ENCODE data around the gene SH2B2.

Gene SH2B2

DNA sequence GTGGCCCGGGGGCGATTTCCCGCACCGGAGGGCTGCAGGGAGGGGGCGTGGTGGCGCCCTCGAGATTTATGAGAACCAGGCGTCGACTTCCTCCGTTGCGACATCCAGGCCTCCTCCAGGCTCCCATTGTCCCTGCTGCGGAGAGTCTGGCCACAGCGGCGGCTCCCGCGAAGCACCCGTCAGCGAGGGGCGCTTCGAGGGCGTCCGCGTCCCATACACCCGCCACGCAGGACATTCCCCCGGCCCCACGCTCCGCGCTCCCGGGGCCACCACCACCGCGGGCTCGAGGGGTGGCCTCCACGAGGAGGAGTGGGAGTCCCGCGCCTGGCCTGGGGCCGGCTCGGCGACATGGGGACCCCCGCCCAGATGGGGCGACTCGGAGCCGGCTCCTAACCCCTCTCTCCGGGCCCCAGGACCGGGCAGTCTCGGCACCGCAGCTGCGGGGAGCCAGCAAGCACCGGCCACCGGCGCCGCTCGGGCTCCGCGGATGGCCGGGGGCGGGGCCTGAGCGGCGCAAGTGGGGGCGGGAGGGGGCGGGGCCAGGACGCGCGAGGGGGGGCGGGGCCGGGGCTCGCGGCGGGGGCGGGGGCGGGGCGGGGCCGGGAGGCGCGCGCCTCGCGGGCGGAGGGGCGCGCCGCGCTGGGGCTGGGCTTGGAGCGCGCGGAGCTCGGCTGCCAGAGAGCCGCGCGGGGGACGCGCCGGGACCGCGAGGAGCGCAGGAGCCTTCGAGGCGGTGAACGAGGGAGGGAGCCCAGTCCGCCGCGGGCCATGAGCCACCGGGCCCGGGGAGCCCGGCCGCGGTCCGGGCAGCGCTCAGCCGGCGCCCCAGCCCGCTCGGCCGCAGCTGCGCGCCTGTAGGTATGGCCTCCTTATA is at the start of gene SH2B2:
Gene SH2B2 (plus strand): TSS at position 632 of the 874 bp plus-strand sequence. CDS start 13,683 bp downstream, outside the sequence.
- DNase-seq (ENCODE audit: low read depth) = no peak

GRCh38 chr7:102239206-102239820 is 47.4 kb upstream of the SH2B2 start:
- DNase-seq (ENCODE audit: low read depth) = no peak

- no peak for DNase-seq (ENCODE audit: low read depth)
Observed at GRCh38 chr7:102241431-102241830, 45.2 kb upstream of the SH2B2 start.

- DNase-seq (ENCODE audit: low read depth) = no peak
Observed at GRCh38 chr7:102244601-102245000, 42.1 kb upstream of the SH2B2 start.

- no peak for DNase-seq (ENCODE audit: low read depth)
Observed at GRCh38 chr7:102248081-102248455, 38.6 kb upstream of the SH2B2 start.

GRCh38 chr7:102248456-102249395 is 37.9 kb upstream of the SH2B2 start:
- DNase-seq (ENCODE audit: low read depth) = no peak

GRCh38 chr7:102251531-102252365 is 34.9 kb upstream of the SH2B2 start:
- DNase-seq (ENCODE audit: low read depth) = no peak

GRCh38 chr7:102252366-102252982 is 34.2 kb upstream of the SH2B2 start:
- DNase-seq (ENCODE audit: low read depth) = no peak

DNA sequence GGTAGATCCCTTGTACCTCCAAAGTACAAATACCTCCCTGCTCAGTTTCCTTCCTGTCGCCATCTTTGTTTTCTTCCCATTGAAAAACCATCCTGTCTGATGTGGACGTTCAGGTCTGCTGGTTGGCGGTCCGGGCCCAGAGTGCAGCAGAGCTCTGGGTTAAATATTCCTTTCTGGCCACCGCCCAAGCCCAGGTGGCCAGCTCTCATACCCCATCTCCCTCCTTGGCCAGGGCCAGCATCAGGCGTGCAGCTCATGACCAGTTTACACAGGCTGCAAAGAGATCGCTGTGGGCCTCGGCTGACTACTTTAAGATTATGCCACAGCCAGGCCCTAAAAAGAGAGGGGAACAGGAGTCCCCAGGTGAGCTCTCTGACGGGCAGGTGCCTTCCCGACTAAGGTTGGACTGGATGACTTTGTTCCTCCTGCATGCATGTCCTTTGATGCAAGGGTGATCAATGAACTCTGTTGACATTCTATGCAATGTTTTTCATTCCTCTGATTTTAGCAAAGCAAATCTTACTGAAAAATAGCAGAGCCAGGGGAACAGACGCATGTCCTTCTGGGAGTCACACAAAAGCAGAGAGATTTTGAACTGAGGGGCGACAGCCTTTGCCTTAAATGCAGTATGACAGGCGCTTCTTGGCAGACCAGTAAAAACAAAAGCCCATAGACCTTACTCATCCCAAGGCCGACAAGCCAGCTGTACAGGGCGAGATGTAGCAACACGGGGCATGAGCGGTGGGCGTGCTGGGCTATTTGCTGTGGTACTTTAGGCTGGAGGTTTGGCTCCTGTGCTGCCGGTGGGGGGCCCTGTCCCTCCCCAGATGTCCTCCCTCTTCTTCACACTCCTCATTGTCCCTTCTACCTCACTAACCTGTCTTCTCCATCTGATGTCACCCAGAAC is 33.3 kb upstream of the SH2B2 start:
- DNase-seq (ENCODE audit: low read depth) = no peak

DNA sequence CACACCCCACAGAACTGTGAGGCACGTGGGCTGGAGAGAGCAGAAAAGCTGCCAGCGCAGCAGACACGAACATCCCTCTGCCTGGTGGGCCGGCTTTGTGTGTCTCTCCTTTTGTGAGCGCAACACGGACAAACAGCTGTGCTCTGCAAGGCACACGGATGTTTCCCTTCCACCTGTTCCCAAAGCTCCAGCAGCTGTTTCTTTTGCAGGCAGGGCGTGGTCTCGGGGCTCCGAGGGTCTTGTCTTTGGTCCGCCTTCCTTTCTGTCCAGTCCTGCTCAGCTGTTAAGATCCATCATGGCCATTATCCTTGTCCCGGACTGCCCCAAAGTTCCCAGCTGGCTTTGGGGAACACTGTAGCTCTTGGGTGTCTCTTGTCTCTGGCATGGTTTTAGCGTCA is 32.7 kb upstream of the SH2B2 start:
- DNase-seq (ENCODE audit: low read depth) = no peak

DNA sequence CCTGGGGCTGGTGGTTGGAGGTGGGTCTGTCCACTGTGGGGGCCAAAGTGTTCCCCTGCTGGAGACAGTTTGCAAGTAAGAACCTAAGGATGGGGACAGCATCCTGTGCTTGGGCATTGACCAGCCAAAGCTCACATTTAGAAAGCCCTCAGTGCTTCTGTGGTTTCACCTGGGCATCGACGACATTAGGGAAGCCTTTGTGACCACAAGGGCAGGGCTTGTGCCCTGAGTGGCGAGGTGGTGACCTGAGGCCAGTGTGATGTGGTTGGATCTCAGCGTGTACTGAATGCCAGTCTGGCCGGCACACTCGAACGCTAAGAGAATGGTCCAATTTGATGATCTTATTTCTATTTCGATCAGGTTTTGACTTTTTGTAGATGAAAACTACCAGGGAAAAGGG is 32.1 kb upstream of the SH2B2 start:
- no peak for DNase-seq (ENCODE audit: low read depth)

GRCh38 chr7:102255501-102255900 is 31.2 kb upstream of the SH2B2 start:
- DNase-seq (ENCODE audit: low read depth) = no peak

GRCh38 chr7:102255916-102256315 is 30.8 kb upstream of the SH2B2 start:
- DNase-seq (ENCODE audit: low read depth) = no peak

DNA sequence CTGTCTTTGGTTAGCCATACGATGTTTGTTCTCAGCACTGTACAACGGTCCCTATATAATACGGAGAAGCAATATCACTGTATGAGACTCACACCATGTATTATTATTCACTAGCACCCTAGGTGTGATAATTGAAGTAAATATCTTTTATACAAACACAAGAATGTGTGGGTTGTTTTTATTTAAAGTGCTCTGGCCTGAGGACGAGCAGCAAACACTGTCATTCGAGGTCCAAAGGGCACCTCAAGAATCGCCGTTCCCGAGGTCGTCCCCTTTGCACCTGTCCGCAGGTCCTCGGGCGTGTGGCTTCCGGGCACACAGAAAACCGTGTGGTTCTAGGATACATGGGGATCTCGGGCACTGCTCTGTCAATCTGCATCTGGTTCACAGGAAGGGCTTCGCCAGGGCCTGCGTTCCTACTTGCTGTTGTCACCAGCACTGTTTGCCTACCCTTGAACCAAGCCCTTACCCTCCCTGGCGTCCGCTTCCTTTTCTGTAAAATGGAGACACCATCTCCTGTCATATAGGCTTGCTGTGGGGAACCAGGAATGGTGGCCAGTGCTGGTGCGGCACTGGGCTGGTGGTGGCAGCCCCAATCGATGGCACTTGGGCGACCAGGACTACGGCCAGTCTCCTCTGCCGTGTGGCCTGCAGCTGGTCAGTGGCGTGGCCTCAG is 28.5 kb upstream of the SH2B2 start:
- no peak for DNase-seq (ENCODE audit: low read depth)

DNA sequence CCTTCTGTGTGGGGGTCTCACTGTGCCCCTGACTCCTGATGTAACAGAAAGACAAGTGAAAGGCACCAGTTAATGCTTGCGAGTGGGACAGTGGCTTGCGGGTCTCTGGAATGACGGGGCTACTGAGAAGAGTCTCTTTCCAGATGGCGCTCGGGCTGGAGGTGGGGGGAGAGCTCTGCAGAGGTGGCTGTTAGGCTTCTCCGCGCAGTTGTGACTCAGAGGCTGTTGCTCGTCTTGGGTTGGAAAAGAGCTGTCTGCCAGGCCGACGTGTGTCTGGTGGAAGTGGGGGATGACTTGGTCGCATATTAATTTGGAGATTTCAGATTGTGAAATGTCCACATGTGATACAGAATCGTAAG is 27.9 kb upstream of the SH2B2 start:
- DNase-seq (ENCODE audit: low read depth) = no peak

DNA sequence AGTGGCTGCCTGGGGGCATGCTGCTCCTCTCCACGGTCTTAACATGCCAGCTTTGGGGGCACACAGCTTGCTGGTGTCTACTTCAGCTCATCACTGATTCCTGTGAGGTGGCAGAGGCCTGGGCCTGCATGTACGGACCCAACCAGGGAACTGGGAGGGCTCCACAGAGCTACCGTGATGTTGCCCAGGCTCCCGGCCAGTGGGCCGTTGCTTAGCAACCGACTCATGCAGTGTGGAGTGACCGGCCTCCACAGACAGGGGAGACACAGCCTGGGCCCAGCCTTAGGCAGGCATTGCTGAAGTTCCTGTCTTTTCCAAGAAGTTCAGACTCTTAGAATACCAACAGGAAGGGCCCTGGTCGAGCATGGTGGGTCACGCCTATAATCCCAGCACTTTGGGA is 25.8 kb upstream of the SH2B2 start:
- no peak for DNase-seq (ENCODE audit: low read depth)

DNA sequence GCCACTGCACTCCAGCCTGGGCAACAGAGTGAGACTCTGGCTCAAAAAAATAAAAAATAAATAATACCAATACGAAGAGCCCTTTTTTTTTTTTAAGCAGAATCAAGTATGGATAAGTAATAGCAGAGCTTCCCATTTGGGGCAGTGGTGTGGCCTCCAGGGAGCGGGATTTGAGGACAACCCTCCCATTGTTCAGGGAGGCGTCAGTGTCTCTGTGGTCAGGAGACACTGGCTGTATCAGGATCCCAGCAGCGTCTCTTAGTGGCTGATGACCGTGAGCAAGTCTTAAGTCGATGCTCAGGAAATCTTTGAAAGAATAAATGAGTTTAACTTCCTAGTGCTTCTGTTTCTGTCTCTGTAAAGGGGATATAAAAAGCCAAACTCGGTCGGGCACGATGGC is 25.2 kb upstream of the SH2B2 start:
- DNase-seq (ENCODE audit: low read depth) = no peak

DNA sequence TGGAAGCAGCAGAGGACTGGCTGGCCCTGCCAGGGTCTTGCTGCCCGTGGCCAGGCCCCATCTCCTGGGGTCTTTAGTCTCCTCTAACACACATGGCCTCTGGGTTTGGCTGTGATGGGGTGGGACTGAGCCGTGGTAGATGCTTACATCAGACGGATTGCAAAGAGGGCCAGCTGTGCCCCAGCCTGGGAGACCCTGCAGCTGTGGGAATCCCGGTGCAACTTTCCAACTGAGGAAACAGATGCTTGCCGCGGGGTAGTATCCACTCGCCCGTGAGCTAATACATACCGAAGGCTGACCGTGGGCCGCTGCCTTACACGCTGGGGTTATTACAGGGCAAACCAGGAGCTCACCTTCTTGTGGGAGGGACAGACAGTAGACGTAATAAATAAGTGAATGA is 24.1 kb upstream of the SH2B2 start:
- no peak for DNase-seq (ENCODE audit: low read depth)

DNA sequence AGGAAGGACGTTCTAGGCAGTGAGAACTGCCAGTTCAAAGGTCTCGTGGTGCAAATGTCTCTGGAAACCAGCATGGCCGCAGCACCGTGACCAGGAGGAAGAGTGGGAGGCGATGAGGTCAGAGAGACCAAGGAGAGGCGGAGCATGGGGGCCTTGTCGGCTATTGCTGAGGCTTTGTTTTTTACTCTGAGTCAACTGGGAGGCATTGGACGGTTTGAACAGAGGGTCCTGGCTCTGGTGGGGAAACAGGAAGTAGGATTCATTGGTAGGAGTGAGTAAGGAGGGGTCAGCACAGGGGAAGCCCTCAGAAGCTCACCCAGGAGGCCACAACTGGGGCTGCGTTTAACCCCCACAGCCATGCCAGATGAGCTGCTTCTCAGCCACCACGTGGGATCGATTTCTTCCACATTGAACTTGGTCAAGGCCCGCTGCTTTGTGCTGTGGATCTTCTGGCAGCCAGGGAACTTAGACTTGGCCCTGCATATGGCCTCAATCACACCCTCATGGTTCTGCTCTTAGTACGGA is 22.2 kb upstream of the SH2B2 start:
- DNase-seq (ENCODE audit: low read depth) = no peak

All from stimulated activated CD8-positive, alpha-beta memory T cell treated with anti-CD3 and anti-CD28 coated beads, Interleukin-12 subunit alpha, Interleukin-12 subunit beta, amount 100 ng/mL, for 1 hour (primary cell).